NB4 (cell line): ENCODE data around the gene ABCA4.

Source experiments
- DNase-seq: peaks from one replicate; pipeline ENCODE4 v3.0.0; 2010; ENCODE audit warnings: low read depth
- H3K4me3 ChIP-seq: one replicate; pipeline ENCODE4 v1.5.1; 2011; ENCODE audit warnings: mild to moderate bottlenecking, low read depth, low read length, moderate library complexity
- MAX ChIP-seq: IDR thresholded peaks from 2 replicates; pipeline ENCODE4 v1.6.1; 2011; ENCODE audit warnings: low read depth, low read length
- MYC ChIP-seq: IDR thresholded peaks from 2 replicates; pipeline ENCODE4 v1.6.1; 2011; ENCODE audit warnings: low read depth, low read length
- POLR2A ChIP-seq: IDR thresholded peaks from 2 replicates; pipeline ENCODE4 v1.6.1; 2011; ENCODE audit warnings: mild to moderate bottlenecking; ENCODE audit not compliant: insufficient read length; ENCODE audit errors: extremely low read depth
- TF ChIP-seq, protein P1 (sequence below): IDR thresholded peaks from one replicate; pipeline ENCODE4 v1.5.1; 2012; ENCODE audit warnings: low read depth, low read length

ABCA4 gene

DNA sequence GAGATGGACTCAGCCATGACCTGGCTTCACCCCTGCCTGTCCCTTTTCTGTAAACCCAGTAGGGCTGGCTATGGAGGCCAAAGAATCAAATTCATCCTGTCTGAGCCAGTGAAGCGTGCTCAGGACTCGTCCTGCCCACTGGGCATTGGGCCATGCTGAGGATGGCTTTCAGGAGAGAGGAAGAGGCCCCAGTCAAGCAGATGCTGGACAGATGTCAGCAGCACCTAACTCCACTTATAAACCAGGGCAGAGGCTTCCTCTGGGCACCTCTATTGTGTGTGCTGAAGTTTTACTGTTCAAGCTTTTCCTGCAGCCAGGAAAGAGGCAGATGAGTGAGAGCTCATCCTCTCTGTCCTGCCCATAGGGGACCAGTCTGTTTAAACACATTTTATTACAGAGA is 114.3 kb downstream of the ABCA4 start:
- TF ChIP-seq MYC (no peak), MAX (no peak), POLR2A (no peak)
- TF ChIP-seq, protein P1, sequence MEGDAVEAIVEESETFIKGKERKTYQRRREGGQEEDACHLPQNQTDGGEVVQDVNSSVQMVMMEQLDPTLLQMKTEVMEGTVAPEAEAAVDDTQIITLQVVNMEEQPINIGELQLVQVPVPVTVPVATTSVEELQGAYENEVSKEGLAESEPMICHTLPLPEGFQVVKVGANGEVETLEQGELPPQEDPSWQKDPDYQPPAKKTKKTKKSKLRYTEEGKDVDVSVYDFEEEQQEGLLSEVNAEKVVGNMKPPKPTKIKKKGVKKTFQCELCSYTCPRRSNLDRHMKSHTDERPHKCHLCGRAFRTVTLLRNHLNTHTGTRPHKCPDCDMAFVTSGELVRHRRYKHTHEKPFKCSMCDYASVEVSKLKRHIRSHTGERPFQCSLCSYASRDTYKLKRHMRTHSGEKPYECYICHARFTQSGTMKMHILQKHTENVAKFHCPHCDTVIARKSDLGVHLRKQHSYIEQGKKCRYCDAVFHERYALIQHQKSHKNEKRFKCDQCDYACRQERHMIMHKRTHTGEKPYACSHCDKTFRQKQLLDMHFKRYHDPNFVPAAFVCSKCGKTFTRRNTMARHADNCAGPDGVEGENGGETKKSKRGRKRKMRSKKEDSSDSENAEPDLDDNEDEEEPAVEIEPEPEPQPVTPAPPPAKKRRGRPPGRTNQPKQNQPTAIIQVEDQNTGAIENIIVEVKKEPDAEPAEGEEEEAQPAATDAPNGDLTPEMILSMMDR = no peak
- no peak overlapping the region for H3K4me3 ChIP-seq
- DNase-seq = no peak

GRCh38 chr1:94004924-94005323 is 116.0 kb downstream of the ABCA4 start:
- DNase-seq = no peak
- no peak for TF ChIP-seq POLR2A
- TF ChIP-seq MYC = no peak
- TF ChIP-seq, protein P1 = no peak
- no peak for TF ChIP-seq MAX
- no peak overlapping the region for H3K4me3 ChIP-seq

DNA sequence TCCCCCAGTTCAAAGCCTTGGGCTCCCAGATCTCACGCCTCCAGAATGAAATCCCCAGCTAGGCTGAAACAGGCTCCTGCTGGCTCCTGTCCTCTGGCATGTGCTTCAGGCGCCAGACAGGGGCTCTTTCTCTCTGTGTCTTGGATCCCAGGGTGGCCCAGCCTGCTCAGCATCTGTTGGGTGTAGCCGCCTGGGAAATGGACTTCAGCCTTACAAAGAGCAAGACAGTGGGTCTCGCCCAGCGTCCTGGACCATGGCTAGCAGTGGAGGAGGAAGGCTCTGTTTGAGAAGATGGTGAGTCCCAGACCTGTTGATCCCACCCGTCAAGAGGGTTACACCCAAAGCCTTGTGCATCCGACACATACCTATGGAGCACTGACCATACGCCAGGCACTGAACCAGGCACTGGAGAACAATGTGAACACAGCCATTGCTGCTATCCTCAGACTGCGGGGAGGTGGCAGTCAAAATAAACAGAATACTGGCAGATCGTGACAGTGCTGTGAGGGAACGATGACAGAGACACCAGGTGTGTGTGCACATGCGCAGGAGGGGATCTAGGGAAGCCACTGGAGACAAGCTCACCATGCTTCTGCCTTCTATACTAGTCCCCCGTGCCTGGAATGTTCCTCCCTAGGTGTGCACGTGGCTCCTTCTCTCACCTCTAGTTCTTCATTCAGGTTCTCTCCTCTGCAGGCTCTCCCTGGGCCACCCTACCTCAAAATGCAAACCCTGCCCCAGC is 118.7 kb downstream of the ABCA4 start:
- no peak for DNase-seq
- TF ChIP-seq MYC = no peak
- TF ChIP-seq MAX = no peak
- TF ChIP-seq, protein P1 = no peak
- TF ChIP-seq POLR2A = no peak
- H3K4me3 ChIP-seq = no peak overlapping the region

GRCh38 chr1:94001397-94002045 is 119.4 kb downstream of the ABCA4 start:
- TF ChIP-seq MAX (no peak), POLR2A (no peak), MYC (no peak)
- TF ChIP-seq, protein P1 = no peak
- DNase-seq = no peak
- no peak overlapping the region for H3K4me3 ChIP-seq

DNA sequence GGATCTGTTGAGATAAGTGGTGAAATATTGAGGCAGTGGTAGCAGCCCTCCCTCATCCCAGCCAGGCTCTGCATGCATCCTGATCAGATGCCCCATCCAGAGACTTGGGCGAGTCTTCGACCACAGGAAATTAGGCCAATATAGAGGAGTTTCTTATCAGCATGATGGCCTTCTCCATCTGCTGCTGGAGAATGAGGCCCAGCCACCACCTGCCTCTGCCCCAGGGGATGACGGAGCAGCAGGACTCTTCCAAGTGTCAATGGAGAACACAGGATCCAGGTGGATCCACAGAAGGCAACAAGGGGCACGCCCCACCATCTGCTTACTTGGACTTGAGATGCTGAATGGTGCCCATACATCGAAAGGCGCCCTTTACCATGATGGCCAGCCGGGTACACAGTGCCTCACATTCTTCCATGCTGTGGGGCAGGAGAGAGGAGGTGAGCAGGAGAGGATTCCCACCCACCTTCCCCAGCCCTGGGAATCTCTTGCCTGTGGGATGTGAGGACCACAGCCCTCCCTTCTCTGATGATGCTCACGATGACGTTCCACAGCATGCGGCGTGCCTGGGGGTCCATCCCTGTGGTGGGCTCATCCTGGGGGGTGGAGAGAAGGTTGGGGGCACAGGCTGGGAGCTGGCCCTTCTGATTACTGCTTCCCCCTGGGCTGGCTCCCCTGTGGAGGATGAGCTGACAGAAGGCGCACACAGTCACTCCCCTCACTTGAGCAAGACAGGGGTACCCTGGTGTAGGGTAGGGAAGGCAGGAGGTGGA is 120.3 kb downstream of the ABCA4 start:
- no peak for DNase-seq
- no peak overlapping the region for H3K4me3 ChIP-seq
- TF ChIP-seq MAX (no peak), MYC (no peak), POLR2A (no peak)
- TF ChIP-seq, protein P1 = no peak
